Astrocyte of the cerebellum (primary cell): Measurements from ENCODE around the gene AQP12B.

ENCODE experiments used
- DNase-seq: peaks from one replicate; pipeline ENCODE4 v3.0.0-alpha.2; 2011; ENCODE audit warnings: low read depth
- H3K4me3 ChIP-seq: 2 replicates; pipeline ENCODE4 v1.5.1; 2011; ENCODE audit warnings: mild to moderate bottlenecking, low read depth, low read length, moderate library complexity
- in situ Hi-C: cut with HindIII; loops from 2 replicates; pipeline ENCODE4 v1.10.0; 2017; ENCODE audit warnings: low sequenced_read_pairs
- TF ChIP-seq, protein P1 (sequence below): IDR thresholded peaks from 2 replicates; pipeline ENCODE4 v1.5.1; 2012; ENCODE audit warnings: low read length, low read depth, moderate library complexity, mild to moderate bottlenecking; ENCODE audit errors: missing control alignments

The AQP12B gene

DNA sequence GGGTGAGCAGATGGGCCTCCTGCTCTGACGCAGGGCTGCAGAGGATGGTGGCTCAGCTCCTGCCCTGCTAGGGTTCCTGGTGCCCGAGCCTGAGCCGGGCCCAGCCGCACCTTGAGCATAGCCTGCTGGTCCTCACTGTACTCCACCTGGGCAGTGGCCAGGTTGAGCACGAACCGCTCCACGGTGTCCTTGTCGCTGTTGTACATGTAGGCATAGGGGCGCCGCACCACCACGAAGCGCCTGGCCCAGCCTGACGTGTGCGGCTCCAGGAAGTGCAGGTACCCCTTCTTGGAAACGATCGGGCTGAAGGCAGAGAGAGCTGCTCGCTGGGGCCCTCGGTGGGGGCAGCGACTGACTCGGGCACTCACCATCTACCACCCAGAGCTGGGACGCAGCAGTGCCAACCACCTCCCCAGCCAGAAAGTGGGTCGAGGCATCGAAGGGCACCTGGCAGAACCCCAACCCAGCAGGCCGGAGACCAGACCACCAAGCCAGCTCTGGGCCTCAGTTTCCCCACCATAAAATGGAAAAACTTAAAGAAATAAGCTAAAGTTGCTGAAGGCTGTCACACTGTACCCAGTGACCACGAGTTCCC, 36.3 kb upstream of the AQP12B start:
- no peak overlapping the region for H3K4me3 ChIP-seq
- no peak for DNase-seq
- TF ChIP-seq, protein P1, sequence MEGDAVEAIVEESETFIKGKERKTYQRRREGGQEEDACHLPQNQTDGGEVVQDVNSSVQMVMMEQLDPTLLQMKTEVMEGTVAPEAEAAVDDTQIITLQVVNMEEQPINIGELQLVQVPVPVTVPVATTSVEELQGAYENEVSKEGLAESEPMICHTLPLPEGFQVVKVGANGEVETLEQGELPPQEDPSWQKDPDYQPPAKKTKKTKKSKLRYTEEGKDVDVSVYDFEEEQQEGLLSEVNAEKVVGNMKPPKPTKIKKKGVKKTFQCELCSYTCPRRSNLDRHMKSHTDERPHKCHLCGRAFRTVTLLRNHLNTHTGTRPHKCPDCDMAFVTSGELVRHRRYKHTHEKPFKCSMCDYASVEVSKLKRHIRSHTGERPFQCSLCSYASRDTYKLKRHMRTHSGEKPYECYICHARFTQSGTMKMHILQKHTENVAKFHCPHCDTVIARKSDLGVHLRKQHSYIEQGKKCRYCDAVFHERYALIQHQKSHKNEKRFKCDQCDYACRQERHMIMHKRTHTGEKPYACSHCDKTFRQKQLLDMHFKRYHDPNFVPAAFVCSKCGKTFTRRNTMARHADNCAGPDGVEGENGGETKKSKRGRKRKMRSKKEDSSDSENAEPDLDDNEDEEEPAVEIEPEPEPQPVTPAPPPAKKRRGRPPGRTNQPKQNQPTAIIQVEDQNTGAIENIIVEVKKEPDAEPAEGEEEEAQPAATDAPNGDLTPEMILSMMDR: no peak
- in situ Hi-C loops: no loop called here

DNA sequence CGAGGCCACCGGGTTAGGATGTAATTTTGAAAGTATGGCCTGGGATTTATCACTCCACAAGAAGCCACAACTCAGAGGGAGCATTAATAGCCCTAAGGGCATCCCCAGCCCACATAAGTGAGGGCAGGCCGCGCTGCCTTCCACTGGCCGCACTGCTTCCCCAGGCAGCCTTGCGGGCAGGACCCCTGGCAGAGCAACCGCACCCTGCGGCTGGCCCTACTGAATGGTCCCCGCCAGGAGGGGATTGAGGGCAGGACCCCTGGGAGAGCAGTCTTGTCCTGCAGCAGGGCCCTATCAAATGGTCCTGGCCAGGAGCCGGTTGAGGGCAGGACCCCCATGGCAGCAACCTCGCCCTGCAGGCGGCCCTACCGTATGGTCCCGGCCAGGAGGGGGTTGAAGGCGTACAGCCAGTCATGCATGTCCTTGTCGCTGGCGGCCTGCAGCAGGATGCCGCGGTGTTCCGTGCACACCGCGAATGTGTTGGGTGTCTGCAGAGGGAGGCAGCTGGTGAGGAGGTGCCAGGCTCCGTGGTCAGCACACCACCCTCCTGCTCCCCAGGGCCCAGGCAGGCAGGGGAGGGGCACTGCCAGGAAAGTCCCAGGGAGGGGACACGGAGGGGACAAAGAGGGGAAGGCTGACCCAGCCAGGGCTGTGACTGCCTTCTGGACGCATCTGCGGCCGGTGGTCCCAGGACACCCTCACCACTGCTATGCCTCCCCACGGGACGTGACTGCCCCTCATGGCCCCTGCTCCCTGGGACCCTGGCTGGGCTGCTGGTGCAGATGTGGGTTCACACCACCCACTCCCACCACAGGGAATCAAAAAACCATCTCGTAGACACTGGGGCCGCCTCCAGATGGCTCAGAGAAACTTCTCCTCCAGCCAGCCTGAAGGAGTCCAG, 35.2 kb upstream of the AQP12B start:
- TF ChIP-seq, protein P1: no peak
- in situ Hi-C loops: no loop called here
- DNase-seq: no peak
- no peak overlapping the region for H3K4me3 ChIP-seq

DNA sequence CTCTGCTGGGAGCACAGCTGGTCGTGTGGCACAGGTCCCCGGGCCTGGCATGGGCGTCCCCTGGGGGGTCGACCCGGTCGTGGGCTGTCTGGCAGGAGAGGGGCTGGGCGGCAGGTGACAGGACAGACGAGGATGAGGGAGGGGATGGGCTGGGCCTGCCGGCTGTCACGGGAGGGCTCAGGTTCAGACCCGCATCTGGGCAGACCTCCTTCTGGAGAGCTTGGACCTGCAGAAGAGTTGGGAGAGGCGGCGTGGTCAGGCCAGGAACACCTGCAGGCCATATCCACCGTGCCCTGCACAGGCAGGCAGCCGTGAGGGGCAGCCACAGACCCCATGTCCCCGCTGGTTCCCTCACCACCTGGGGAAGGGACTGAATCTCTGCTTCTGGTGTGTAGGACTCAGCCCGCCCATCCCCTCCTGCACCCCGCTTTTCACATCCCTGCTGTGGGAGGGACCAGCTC, 34.5 kb upstream of the AQP12B start:
- TF ChIP-seq, protein P1: no peak
- no peak overlapping the region for H3K4me3 ChIP-seq
- in situ Hi-C loops: no loop called here
- no peak for DNase-seq

DNA sequence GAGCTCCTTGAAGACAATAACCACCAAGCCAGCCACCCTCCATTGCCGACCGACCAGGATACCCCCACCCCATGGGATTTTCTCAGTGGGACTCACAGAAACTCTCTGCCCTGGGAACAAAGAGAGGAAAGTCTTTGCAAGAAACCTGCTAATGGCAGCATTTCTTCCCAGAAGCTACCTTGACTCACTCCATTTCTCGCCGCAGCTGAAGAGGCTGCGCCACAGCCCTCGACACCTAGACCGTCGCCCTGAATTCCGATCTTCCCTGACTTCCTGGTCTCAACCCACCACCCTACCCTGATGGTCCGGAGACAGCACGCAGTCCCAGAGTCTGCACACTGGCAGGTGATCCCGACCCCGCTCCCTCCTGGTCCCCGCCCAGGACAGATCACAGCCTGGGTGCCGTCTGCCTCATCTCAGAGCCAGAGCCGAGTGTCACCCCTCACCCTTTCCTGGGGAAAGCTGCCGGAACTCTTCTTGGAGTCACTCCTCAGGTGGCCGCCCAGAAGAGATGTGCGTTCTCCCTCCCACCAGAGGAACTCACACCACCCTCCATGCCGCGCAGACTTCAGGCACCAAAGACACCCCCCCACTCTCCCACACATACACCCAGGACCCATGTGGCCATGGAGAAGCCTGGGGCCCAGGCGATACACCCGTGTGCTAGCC, 33.6 kb upstream of the AQP12B start:
- TF ChIP-seq, protein P1: no peak
- in situ Hi-C loops: no loop called here
- no peak for DNase-seq
- no peak overlapping the region for H3K4me3 ChIP-seq

DNA sequence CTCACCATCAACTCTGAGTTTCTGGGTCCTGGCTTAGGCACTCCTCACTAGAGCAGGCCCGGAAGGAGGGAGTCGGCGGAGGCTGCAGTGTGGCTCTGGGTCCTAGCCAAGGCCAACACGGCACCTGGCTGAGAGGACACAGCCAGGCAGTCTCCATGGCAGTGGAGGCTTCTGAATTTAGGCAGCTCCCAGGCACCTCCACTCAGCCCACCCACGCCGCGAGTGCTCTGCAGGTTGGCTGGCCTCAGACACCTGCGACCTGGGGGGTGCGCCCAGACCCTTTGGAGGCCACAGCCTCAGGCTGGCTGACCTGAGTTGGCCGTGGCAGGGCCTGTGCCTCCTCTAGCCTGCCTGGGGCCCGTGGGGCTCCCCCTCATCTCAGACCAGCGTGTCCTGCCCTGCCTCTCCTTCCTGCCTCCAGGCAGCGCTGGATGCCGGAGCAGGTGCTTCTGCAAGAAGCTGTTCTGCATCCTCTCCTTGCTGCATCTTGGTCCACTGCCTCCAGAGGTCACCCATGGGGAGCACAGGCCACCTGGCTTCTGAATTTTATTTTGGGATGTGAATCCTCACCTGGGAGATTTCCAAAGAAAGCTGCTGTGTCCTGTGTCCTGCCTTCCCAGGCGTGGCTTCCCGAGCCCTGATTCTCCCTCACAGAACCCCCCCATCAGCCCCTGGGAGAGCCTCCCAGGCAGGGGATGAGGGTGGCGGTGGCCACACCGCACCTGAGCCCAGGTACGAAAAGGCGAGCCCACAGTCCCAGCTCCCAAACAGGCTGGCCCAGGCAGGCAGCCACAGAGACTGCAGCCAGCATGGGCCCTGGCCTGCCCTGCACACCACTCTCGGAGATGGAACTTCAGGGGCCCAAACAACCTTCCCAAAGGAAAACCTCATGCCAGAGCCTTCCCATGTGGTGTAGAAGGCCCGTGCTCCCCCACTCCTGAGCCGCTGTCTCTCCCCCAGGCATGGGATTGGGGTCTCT, 32.4 kb upstream of the AQP12B start:
- in situ Hi-C loops: no loop called here
- TF ChIP-seq, protein P1: no peak
- H3K4me3 ChIP-seq: no peak overlapping the region
- no peak for DNase-seq
